ENCODE measurements around the gene NCAM1.

NCAM1 gene

GRCh38 chr11:113278925-113279324 is 317.7 kb downstream of the NCAM1 start:
- H3K36me3 ChIP-seq, result no peaks in the 10 kb centered on the region
- no peak overlapping the region for H3K4me3 ChIP-seq (ENCODE audit: low read depth in 1 of 2, low read length in 1 of 2)
- TF ChIP-seq CTCF (IDR thresholded peaks at IDR 0.05), result no peak
- H3K27ac ChIP-seq, result no peak overlapping the region
- no peaks in the 10 kb centered on the region for H3K4me1 ChIP-seq (ENCODE audit: control insufficient read depth in 1 of 2, insufficient read depth in 1 of 2, low read depth in 1 of 2, low read length in 1 of 2)
- no peaks in the 10 kb centered on the region for H3K9me3 ChIP-seq
- peaks cover 5% of the 10 kb centered on the region for H3K27me3 ChIP-seq

DNA sequence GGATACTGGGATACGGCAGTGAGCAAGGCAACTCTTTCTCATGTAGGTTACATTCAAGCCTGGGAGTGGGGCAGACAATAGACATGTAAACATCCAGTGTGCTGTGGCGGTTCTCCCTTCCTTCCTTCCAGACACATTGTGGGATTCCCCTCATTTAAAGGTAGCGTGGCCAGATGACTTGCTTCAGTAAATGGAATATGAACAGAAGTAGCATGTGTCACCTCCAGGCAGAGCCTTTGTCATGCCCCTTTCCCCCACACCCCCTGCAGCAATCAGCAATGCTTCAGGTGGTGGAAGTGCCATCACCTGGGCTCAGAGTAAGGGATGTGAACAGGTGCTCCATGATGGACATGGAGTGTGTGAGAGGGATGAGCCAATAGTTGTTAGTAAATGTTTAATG is 318.4 kb downstream of the NCAM1 start:
- Histone ChIP-seq H3K27ac (no peak overlapping the region), H3K9me3 (no peaks in the 10 kb centered on the region), H3K4me3 (ENCODE audit: low read depth in 1 of 2, low read length in 1 of 2) (no peak overlapping the region), H3K4me1 (ENCODE audit: control insufficient read depth in 1 of 2, insufficient read depth in 1 of 2, low read depth in 1 of 2, low read length in 1 of 2) (no peaks in the 10 kb centered on the region), H3K36me3 (no peaks in the 10 kb centered on the region), H3K27me3 (peaks cover 9% of the 10 kb centered on the region)
- no peak for TF ChIP-seq CTCF (IDR thresholded peaks at IDR 0.05)

GRCh38 chr11:113281052-113281725 is 320.0 kb downstream of the NCAM1 start:
- no peaks in the 10 kb centered on the region for H3K4me1 ChIP-seq (ENCODE audit: control insufficient read depth in 1 of 2, insufficient read depth in 1 of 2, low read depth in 1 of 2, low read length in 1 of 2)
- peaks cover 15% of the 10 kb centered on the region for H3K27me3 ChIP-seq
- no peak overlapping the region for H3K4me3 ChIP-seq (ENCODE audit: low read depth in 1 of 2, low read length in 1 of 2)
- H3K9me3 ChIP-seq, result no peaks in the 10 kb centered on the region
- no peak overlapping the region for H3K27ac ChIP-seq
- no peaks in the 10 kb centered on the region for H3K36me3 ChIP-seq
- TF ChIP-seq CTCF (IDR thresholded peaks at IDR 0.05), result no peak

DNA sequence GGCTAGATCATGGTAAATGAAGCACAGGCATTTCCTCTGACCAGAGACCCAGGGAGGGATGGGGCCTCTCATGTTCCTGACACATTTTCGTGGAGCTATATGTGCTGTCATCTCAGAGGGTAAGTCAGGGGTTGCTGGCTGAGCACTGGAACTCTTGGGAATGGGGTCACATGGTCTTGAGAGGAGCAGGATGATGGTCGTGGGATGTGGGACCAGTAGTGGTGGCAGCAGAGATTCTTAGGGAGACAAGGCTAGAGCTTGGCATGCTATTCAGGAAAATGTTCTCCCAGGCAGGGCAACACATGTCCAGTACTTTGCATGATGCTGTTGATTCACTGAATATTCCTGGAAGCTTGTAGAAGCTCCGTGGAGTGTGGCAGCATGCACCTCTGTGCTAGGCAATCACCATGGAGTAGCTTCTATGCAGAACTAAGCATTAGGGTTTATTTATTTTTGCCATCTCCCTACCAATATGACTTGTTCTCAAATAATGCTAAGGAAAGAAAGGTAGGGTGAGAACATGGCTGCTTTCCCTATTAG is 321.7 kb downstream of the NCAM1 start:
- H3K4me3 ChIP-seq (ENCODE audit: low read depth in 1 of 2, low read length in 1 of 2), result no peak overlapping the region
- H3K36me3 ChIP-seq, result no peaks in the 10 kb centered on the region
- H3K9me3 ChIP-seq, result no peaks in the 10 kb centered on the region
- peaks cover 15% of the 10 kb centered on the region for H3K27me3 ChIP-seq
- no peak for TF ChIP-seq CTCF (IDR thresholded peaks at IDR 0.05)
- H3K4me1 ChIP-seq (ENCODE audit: control insufficient read depth in 1 of 2, insufficient read depth in 1 of 2, low read depth in 1 of 2, low read length in 1 of 2), result no peaks in the 10 kb centered on the region
- H3K27ac ChIP-seq, result no peak overlapping the region

- no peak for TF ChIP-seq CTCF (IDR thresholded peaks at IDR 0.05)
- Histone ChIP-seq H3K9me3 (no peaks in the 10 kb centered on the region), H3K27me3 (peaks cover 15% of the 10 kb centered on the region), H3K27ac (no peak overlapping the region), H3K36me3 (no peaks in the 10 kb centered on the region), H3K4me1 (ENCODE audit: control insufficient read depth in 1 of 2, insufficient read depth in 1 of 2, low read depth in 1 of 2, low read length in 1 of 2) (no peaks in the 10 kb centered on the region), H3K4me3 (ENCODE audit: low read depth in 1 of 2, low read length in 1 of 2) (no peak overlapping the region)
These were observed 322.7 kb downstream of the NCAM1 start for GRCh38 chr11:113283881-113284280.
